COLO668 (cell line): ENCODE data around the gene ZNF264.
"Not testable (repeated sequence)": the region's sequence is repeated elsewhere in the genome, so short reads cannot be mapped to it uniquely, and the experiment has no call there.

Experiments used
- DNase-seq: peaks from one replicate; lab custom pipeline; 2025; ENCODE audit not compliant: unreplicated experiment; lab: John Stamatoyannopoulos, UW

ZNF264 gene

GRCh38 chr19:57191141-57192076, at the start of gene ZNF264:
Gene ZNF264, plus strand, starts transcription at chr19:57191500. Its CDS starts 414 bp downstream, at chr19:57191914.
- peak; percentile 88 for DNase-seq

GRCh38 chr19:57141699-57142098, 49.6 kb upstream of the ZNF264 start:
- no peak for DNase-seq

GRCh38 chr19:57152921-57153320, 38.4 kb upstream of the ZNF264 start:
- no peak for DNase-seq

GRCh38 chr19:57161985-57162539, 29.2 kb upstream of the ZNF264 start:
- no peak for DNase-seq

GRCh38 chr19:57165846-57166245, 25.5 kb upstream of the ZNF264 start:
- DNase-seq: no peak

- DNase-seq: no peak
These were observed 23.9 kb upstream of the ZNF264 start, which contains the start of gene DUXA for GRCh38 chr19:57167385-57167784. Gene DUXA, minus strand, starts transcription at chr19:57167485. Its CDS starts 42 bp downstream, at chr19:57167443.

- DNase-seq: peak; percentile 1
These were observed 19.7 kb upstream of the ZNF264 start for GRCh38 chr19:57171551-57172081.

GRCh38 chr19:57190301-57190700, 999 bp upstream of the ZNF264 start:
- no peak for DNase-seq

GRCh38 chr19:57192077-57192420, 749 bp downstream of the ZNF264 start:
- peak; percentile 7 for DNase-seq

- no peak for DNase-seq
These were observed 1.7 kb downstream of the ZNF264 start for GRCh38 chr19:57192993-57193392.

- not testable (repeated sequence) for DNase-seq
These were observed 6.6 kb downstream of the ZNF264 start for GRCh38 chr19:57197874-57198273.

GRCh38 chr19:57202160-57202559, 10.9 kb downstream of the ZNF264 start:
- no peak for DNase-seq

- no peak for DNase-seq
These were observed 19.1 kb downstream of the ZNF264 start for GRCh38 chr19:57210381-57210780.

- DNase-seq: no peak
These were observed 20.8 kb downstream of the ZNF264 start for GRCh38 chr19:57212109-57212508.

- DNase-seq: no peak
These were observed 36.2 kb downstream of the ZNF264 start for GRCh38 chr19:57227502-57227901.

GRCh38 chr19:57231686-57232085, 40.4 kb downstream of the ZNF264 start:
- no peak for DNase-seq

GRCh38 chr19:57233207-57233606, 41.9 kb downstream of the ZNF264 start:
- DNase-seq: no peak

GRCh38 chr19:57239982-57240310, 48.6 kb downstream of the ZNF264 start:
- no peak for DNase-seq

GRCh38 chr19:57240311-57241090, 49.2 kb downstream of the ZNF264 start, which contains the start of gene ZNF805:
Gene ZNF805, plus strand, starts transcription at chr19:57240632. Its CDS starts 260 bp downstream, at chr19:57240892.
- peak; percentile 94 for DNase-seq

- DNase-seq: no peak
These were observed 49.9 kb downstream of the ZNF264 start for GRCh38 chr19:57241176-57241575.

- DNase-seq: no peak
These were observed 51.5 kb downstream of the ZNF264 start for GRCh38 chr19:57242821-57243220.
